Measurements from ENCODE around the gene LPP.

The LPP gene

DNA sequence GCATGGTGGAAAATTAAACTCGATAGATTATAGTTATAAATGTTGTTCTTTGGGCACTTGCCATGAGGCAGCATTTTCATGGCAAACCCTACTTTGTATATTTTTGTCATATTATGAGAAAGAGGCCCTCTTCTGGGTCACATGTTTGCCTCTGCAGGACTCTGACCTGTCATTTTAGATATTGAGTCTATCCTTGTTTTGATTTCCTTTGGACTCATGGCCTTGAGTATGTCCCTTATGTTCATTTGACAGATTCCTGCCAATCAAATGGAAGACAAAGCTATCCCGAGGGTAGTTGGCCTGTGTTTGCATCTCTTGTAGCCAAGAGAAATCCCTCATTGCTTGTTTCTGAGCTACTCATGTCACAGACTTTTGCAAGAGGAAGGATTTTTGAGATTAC is 226.3 kb downstream of the LPP start:
- DNase-seq = no peak

DNA sequence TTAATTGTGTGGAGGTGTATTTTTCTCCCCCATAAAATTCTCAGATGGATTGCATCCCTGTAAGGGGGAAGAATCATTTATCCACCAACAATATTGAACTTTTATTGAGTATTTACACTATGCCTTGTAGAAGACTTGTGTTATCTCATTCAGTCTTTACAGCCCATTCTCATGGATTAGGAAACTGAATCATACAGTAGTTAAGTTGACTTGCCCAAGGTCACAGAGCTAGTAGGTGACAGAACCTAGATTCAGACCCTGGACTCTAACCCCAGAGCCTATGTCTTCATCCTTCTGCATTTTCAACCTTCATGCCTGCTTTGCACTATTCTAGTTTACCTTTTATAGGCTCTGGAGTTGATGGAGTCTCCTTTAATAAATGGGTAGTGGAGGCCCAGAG is 226.8 kb downstream of the LPP start:
- no peak for DNase-seq

GRCh38 chr3:188383748-188384147 is 229.8 kb downstream of the LPP start:
- no peak for DNase-seq

DNA sequence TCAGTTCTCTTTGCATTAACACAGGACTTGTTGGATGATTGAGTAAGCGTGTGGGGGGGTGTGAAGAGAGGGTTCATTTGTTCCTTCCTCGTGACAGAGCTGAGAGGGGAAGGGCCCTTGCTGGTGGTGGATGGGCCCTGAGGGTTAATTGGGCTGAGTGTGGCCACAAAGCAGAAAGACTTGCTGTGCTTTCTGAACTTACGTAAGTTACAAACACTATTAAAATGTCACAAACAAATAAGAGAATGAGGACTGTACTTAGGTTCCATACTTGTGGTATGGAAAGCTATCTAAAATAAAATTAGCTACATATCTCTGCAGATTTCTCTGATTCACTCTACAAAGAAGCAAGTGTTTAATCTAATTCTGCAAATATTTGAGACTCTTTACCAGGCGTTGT is 231.3 kb downstream of the LPP start:
- no peak for DNase-seq

DNA sequence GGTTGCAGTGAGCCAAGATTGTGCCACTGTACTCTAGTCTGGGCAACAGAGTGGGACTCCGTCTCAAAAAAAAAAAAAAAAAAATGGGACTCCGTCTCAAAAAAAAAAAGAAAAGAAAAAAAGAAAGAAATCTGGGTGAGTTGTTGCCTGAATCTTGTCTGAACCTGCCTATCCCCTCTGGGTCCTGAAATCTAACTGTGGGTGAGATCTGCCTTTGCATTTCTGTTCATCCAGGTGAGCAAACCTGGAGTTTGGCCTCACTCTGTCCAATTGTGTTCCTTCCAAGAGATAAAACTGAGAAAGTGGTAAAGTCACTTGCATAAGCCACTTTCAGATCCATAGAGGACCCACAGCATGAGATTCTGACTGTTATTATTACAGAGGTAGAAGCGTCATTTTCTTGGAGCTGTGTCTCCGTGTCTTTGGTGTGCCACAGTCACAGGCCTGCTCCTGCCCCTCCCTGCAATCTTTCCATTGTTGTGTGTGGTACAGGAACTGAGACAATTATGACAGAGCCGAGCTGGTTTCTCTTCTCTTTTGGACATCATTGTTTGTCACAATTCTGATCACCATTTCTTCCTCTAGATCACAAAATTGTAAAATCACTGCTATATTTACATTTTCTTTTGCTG is 235.9 kb downstream of the LPP start:
- DNase-seq = peak; percentile 22

DNA sequence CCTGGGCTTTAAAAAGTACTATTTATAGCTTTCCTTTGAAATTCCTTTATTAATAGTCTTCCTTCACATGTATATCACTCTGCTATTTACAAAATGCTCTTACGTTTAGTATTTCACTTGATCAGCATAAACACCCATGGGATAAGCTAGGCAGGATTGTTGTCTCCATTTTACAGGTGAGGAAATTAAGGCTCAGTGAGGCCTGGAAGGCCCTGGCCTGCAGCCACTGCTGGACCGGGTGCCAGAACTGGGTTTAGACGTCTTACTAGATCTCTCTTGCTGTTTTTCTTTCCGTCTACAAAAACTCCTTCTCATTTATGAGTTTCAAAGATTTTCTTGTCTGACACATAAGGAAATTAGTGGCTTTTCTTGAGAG is 236.4 kb downstream of the LPP start:
- no peak for DNase-seq

DNA sequence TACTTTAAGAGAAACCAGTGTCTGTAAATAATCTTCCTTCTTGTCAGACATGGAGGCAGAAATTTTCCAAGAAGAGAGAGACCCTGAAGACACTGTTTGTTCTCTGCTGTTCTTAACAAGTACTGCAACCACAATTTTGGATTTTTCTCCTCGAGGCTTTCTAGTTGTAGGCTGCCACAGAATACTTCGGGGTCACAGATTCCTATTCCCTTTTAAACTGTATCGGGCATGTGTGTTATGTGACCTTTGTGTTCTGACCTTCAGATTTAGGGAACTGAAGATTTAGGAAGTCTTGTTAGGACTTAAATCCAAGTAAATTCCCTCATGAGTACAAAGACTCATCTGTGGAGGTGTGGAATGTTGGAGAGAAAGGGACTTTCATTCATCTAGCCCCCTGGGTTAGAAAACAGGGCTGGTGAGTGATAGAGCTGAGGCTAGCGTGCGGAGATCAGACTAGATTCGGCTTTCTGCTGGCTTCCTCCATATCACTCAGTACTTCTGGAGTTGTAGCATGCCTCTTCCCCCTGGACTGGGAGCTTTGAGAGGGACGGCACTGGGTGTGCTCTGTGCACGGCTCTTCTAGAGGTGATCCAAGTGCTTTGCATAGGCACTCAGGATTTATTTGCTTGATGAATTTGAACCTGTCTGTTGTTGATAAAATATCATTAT is 237.0 kb downstream of the LPP start:
- no peak for DNase-seq

GRCh38 chr3:188391592-188391991 is 237.6 kb downstream of the LPP start:
- no peak for DNase-seq

DNA sequence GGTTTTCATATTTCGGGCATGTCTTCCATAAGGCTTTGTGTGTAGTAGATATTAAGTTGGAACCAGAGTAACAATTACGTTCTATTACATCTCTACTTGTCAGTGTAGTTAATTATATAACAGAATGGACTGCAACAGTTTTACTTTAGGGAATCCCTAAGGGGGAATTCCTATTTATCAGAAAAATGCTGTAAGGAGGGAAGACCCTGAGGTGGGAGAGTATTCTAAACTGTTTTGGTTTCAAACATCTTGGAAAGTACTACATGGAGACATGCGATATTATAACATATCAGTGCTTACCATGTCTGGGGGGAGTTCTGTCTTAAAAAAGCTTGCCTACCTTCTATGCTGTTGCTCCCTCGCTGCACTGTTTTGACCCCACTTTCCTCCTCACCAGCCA is 238.1 kb downstream of the LPP start:
- DNase-seq = no peak

DNA sequence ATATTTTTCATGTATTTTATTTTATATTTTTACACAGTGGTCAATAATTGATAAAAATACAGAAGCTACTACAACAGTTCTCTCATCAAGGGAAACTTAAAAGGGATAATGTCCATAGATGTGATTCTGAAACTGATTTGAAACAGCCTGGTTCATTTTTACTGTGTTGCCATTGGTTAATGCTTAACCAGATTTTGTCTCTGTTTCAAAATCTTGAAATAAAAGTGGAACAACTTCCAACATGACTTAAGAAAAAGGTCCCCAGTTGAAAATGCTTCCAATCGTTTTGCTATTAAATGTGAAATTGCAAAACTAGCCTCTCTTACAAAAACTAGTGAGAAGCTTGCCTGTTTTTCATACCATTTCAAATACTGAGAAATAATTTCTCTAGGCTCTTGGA is 240.7 kb downstream of the LPP start:
- no peak for DNase-seq

DNA sequence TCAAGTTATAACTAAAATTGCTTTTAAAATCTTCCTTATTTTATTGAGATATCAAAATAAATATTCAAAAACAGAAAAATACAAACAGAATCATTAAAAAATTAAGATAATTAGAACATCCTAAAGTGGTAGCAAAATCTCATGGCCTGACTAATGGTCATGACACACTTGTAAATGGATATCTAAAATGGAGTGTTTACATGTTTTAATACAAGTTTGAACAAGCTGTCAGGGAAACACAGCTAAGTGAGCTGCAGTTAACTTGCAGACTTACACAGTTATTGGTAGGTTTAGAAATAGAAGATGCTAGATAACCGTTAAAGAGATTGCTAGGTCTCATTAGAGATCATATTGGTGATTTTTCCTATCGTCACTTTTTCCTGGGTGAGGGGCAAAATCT is 242.3 kb downstream of the LPP start:
- DNase-seq = no peak

GRCh38 chr3:188396900-188397299 is 242.9 kb downstream of the LPP start:
- no peak for DNase-seq

GRCh38 chr3:188397766-188398705 is 244.1 kb downstream of the LPP start:
- no peak for DNase-seq

DNA sequence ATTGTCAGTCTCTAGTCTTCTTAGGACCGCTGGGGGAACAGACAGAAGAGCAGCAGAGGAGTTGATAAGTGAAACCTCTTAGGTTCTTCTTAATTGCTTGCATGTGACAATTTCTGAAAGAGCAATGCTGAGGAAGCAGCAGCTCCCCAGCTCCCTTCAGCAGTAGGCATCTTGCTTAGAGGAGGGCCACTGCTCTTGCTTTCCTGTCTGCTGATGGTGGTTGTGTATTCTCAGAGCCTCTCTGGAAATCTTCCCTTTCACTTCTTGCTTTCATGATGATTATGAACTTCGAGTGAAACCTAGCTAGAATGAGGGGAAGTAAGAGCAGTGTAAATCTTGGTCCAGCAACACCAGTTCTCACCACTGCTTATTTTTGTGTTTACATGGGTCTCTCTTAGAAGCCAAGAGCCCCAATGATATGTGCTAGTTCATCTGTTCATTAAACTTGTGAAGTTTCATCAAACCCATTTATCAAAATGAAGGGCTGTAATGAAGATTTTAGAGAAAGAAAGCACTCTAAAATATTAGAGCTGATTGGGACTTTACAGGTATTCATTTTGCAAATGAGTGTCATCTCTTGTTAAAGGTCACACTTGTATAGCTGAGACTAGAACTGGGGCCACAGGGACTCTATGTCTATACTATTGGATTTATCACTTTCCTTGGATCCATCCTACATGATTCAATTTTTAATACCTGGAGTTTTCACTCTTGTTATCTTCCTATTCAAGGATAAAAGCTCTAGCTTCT is 246.7 kb downstream of the LPP start:
- no peak for DNase-seq

GRCh38 chr3:188401244-188401993 is 247.5 kb downstream of the LPP start:
- DNase-seq = no peak

- DNase-seq = no peak
Observed at GRCh38 chr3:188402229-188402628, 248.3 kb downstream of the LPP start.

DNA sequence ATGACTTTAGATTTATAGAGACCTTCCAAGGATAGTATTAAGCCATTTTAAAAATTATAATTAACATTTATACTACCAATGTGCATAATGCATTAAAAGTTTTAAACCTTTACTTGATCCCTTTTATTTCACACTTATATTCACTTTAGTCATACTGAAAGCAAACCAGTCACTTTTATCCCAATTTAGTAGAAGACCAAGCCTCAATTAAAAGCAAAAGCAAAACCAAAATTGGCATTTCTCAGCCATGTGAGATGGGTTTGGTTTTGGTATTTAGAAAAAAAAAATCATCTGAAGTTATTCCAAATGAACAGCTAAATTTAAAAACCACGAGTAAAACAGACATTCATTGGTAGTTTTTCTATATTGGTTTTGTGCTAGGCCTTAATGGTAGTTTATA is 249.4 kb downstream of the LPP start:
- DNase-seq = no peak

DNA sequence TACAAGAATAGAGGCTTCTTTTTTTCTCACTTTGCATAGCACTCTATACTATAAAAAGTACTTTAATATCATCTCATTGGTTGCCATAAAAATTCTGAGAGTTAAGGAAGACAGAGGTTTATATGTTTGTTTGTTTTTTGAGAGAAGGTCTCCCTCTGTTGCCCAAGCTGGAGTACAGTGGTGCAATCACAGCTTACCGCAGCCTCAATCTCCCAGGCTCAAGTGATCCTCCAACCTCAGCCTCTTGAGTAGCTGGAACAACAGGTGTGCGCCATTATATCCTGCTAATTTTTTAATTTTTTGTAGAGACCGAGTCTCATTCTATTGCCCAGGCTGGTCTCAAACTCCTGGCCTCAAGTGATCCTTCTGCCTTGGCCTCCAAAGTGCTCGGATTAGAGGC is 250.2 kb downstream of the LPP start:
- no peak for DNase-seq

GRCh38 chr3:188404701-188405100 is 250.7 kb downstream of the LPP start:
- no peak for DNase-seq

- DNase-seq = no peak
Observed at GRCh38 chr3:188407158-188407880, 253.4 kb downstream of the LPP start.

- DNase-seq = no peak
Observed at GRCh38 chr3:188408831-188409230, 254.9 kb downstream of the LPP start.

DNA sequence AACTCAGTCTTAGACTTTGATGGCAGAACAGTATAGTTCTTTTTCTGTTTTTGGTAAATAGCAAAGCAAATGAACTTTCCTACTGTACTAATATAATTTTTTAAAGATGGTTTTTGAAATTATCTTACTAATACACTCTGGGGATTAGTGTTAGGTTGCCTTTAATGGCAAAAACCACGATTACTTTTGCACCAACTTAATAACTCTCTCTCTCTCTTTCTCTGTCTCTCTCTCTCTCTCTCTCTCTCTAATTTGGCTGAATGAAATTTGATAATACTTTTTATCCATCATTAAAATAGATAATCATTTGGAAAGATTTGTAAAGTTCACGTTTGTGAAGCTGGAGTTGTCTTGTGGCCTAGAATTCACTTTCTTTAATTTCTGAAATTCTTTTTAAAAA is 257.8 kb downstream of the LPP start:
- no peak for DNase-seq

Measured in stimulated activated naive CD4-positive, alpha-beta T cell treated with Interleukin-2 at 50 U/mL for 16 hours (primary cell).